GM18505 (cell line): ENCODE measurements around the gene SLK.

Experiments used
- ATAC-seq: cut with Tn5 transposase; IDR thresholded peaks from one replicate; pipeline ENCODE4 v1.9.1; 2021; ENCODE audit not compliant: unreplicated experiment
- POLR2A ChIP-seq: IDR thresholded peaks from 4 replicates; pipeline ENCODE4 v1.6.1; 2011; ENCODE audit warnings: borderline replicate concordance; ENCODE audit not compliant: insufficient read depth, insufficient read length; ENCODE audit errors: extremely low read depth

The SLK gene

DNA sequence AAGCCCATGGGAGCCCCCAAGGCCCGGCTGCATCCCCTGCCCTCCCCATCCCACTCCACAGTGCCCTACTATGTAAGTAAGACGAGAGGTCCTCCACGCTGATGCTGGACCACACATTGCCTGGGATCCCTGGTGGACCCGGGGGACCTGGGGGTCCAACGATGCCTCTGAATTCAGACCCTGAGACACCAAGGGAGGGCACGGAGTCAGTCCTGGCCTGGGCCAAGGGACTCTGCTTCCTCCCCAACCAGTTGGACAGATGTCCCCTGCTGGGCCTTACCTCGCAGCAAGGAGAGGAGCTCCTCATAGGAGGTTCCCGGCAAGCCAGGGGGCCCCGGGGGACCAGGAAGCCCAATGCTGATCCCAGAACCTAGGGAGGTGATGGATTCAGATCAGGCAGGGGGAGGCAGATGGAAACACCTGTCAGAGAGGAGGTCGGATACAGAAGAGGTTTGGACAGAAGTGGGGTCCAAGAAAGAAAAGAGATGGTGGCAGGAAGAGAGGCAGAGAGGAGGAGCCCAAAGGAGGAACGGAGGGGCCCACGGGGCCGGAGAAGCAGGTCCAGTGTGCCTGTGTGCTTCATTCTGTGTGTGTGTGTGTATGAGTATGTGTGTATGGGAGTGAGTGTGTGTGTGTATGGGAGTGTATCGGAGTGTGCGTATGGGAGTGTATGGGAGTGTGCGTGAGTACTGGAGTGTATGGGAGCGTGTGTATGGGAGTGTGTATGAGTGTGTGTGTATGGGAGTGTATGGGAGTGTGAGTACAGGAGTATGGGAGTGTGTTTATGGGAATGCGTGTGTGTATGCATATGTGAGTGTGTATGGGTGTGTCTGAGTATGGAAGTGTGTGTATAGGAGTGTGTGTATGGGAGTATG lies 68.5 kb downstream of the SLK start:
- TF ChIP-seq POLR2A: no peak
- no peak for ATAC-seq

DNA sequence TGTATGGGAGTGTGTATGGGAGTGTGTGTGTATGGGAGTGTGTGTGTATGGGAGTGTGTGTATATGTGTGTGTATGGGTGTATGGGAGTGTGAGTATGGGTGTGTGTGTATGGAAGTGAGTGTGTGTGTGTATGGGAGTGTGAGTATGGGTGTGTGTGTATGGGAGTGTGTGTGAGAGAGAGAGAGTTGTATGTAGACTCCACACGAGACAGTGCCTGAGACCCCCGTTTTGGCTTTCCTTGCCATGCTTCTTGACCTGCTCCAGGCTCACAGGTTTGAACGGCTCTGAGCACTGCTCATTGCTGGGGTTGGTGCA lies 69.1 kb downstream of the SLK start:
- no peak for TF ChIP-seq POLR2A
- ATAC-seq: no peak

DNA sequence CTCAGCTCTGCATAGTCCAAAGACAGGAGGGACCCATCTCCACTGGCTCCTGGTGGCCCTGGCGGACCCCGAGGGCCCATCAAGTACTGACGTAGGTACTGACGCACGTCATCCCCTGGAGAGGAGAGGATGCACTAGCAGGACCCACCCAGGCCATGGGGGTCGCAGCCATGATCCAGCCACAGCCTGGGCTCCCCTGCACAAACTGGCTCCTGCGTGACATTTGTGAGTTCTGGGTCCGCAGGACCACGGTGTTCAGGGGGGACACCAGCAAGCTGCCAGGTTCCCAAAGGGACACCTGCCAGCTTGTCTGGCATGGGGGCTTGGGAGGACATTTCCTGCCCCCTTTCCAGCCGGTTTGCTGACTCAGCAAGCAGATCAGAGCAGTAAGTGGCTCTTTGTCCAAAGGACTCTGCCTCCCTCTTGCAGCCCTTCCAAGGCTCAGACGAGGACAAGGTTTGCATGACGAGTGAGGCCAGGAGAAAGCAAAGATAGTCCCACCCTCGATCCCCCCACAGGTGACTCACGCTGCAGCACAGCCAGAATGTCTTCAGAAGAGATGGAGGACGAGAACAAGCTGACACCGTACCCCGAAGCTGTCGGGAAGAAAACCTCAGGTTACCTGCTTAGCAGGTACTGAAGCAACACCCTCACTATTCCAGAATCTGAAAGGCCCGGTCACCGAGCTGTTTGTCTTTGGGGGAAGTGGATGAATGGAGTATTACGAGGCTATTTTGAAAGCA lies 69.7 kb downstream of the SLK start:
- no peak for TF ChIP-seq POLR2A
- no peak for ATAC-seq

DNA sequence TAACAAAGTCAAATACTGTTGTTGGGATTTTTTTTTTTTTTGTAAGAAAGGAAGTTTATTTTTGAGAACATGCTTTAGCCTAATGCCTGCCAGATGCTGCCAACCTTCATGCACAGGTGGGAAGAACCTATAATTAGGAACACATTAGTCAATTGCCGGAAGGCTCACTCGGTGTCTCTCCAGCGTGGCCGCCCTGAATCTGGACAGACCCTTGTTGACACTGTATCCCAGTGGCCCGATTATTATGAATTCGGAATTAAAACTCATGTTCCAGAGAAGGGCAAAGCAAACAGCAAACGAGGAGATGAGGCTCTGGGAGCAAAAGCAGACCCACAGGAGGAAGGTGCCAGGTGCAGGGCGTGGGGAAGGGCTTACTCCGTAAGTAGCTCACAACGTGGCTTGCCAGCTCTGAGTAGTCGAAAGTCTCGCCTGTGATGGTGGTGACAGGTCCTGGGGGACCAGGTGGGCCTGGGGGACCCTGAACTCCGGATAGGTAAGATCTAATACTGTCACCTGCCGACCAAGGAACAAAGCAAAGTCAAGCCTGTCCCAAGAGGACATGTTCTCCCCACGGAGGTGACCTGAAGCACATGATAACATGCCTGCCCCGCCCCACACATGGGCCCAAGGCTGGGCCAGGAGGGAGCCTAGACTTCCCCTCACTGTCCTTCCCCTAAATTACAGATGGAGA lies 70.5 kb downstream of the SLK start:
- no peak for ATAC-seq
- no peak for TF ChIP-seq POLR2A

DNA sequence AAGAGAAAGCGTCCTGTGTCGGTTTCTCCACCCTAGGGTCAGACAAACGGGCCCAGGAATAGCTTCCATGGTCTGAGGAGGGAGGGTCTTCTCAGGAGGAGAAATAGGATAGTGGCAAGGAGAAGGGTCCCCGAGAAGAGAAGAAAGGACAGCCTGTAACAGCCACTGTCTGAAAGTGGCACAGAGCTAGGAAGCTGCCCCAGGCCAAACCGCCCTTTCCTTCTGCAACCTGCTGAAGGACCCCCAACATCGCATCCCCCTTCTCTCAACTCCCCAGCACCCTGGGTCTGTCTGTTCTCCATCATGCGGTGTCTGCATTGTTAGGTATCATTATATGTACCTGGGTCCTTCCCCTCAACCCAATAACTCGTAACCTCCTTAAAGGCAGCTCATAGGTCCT lies 71.6 kb downstream of the SLK start:
- no peak for TF ChIP-seq POLR2A
- no peak for ATAC-seq

DNA sequence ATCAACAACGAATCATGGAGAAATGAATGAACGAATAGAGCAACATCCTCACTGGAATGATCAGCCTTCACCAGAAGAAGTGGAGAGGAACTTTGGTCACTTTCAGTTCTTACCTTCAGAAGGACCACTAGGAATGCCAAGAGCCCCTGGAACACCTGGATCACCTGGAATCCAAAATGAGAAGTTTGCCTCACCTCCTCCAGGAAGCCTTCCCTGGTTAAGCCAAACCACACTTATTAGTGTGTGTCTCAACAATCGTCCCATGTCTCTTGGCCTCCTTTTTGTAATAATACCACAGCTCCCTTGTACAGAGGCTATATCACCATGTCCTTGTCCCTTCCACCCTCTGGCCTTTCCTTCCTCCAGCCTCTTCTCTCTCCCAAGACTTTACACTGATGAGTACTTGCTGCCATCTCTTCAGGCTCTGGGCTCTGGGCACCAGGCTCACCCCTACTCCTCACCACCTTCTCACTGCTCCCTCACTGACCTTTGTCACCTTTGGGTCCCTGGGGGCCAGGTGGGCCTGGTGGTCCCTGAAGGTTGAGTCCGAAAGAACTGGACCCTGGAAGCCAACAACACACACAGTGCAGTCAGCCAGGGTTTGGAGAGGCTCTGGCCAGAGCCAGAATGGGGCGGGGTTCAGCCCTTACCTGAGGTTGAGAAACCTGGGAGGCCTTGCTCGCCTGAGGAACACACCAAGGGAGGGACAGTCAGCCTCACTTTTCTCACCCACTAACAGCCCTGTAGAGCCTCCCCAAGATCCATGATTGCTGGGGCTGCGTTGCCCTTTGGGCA lies 72.2 kb downstream of the SLK start:
- no peak for ATAC-seq
- TF ChIP-seq POLR2A: no peak

DNA sequence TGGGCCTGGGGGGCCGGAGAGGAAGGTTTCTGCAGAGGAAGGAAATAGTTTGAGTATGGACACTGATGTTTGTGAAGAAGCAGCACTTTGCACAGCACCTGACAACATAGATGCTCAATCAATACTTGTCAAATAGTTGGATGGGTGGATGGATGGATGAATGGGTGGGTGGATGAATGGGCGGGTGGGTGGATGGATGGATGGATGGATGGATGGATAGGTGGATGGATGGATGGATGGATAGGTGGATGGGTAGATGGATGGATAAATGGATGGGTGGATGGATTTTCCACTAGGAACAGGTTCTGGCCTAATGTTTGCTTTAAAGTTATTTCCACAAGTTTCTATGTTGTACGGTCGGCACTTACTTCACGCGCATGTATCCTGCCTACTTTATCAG lies 73.4 kb downstream of the SLK start:
- ATAC-seq: no peak

DNA sequence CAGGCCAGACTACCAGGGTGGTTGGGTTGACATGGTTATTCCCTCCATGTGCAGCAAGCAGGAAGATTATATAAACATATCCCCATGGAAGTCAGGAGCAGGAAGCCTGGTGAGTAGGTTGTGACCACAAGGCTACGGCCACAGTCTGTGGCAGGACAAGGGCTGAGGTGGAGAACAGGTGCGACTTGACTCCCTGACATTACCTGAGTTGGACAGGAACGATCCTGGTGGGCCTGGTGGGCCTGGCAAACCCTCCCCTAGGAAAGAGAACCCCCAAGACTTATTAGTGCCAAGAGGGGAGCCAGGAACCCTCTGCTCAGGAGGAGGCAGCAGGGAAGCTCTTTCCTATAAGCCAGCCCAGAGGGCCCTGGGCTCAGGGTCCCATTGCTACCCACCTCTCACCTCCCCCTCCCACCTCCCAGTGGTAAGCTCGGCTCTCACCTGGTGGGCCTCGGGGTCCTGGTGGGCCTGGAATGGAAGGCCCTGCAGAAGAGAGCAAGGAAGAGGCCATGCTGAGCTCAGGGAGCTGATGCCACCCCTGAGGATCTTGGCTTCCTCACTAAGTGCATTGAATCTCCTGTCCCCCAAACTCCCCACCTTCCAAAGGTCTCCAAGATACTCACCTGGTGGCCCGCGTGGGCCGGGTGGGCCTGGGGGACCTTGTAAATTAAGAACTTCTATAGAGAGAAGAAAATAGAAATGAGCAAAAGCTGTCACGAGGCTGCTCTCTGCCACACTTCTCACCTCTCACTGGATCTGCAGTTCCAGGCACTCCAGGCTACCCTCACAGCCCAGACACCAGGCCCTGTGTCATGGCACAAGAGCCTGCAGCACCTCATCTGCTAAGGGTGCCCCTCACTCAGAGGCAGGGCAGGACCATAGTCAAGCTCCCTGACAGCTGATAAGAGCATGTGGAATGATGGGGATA lies 74.2 kb downstream of the SLK start:
- no peak for TF ChIP-seq POLR2A
- ATAC-seq: no peak

More for the DNA sequence above, 73.4 kb downstream of the SLK start:
- no peak for TF ChIP-seq POLR2A

DNA sequence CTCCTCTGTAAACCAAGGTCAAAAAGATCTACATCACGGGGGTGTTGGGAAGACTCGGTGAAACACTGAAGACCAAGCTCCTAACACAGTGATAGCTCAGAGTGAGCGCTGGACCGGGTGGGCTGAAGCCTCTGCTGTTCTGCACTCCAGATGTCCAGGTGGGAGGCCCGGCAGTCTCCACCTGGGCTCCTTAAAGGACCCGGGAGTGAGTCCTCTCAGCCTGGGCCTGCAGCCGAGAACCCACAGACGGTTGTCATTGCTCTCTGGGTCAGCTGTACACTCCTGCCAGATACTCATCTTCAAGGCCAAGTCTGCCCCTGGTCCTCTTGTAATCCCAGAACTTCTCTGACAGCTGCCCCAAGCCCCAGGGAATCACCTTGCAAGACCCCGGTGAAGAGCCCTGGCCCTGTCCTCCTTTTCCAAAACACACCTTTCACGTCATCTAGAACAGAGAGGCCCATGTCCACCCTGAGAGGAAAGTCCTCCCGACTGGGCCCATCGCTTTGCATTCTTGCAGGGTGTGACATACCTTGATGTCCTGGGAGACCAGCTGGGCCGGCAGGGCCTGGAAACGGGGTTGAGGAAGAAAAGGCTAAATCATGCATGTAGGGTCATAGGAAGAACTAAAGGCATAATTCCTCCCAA lies 75.1 kb downstream of the SLK start:
- no peak for ATAC-seq
- no peak for TF ChIP-seq POLR2A

DNA sequence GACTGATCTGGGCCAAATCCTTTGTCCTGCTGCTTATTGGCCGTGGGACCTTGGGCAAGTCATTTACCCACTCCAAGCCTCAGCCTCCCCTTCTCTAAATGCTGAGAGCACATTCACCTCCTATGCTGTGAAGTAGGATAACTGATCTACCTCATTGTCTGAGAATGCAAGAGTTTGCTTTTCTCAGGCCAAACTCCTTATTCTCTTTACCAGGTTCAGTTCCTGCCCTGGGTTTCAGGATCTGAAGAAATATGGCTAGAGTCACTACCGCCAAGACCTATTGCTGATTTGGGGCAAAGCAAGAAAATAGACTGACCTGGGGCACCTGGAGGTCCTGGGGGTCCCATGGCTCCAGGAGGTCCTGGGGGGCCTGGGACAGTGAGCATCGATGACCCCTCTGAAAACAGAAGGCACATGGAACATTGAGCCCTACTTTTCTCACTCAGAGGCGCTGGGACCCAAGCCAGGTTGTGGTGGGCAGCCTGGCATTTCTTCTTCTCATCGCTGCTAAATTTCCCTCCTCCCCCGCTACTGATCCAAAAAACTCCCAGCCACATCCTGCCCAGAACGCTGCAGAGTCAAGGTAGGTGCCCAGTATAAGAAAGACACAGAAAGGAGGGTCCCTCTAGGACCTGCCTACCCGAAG lies 76.4 kb downstream of the SLK start:
- no peak for ATAC-seq
- TF ChIP-seq POLR2A: no peak

DNA sequence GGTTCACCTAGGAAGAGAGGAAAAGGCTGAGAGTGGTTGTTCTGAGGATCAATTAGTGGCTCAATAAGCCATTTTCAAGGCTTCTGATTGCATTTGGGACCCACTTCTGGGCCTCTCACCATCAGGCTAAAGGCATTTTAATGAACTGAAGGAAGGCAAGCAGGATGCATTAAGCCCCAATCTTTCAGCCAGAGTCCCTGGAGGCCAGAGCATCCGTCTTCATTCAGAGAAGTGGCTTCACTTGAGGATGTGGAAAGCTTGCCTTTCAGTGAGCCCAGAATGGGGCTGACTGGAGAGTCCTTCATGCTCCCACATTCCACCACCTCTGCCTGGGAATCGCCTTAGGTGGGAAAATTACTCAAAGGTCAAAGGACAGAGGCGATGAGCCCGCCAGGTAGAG lies 76.9 kb downstream of the SLK start:
- no peak for TF ChIP-seq POLR2A
- ATAC-seq: no peak
